ENCODE results near the gene SLMAP. TPM values are rescaled to one million over a fixed set of nuclear protein-coding genes. Genes with fewer than 3 reads are reported as not detected.

Gene SLMAP
- total and polyA plus RNA-seq, 2 experiments from 2014 or later, result 32.1 to 73.0 TPM

DNA sequence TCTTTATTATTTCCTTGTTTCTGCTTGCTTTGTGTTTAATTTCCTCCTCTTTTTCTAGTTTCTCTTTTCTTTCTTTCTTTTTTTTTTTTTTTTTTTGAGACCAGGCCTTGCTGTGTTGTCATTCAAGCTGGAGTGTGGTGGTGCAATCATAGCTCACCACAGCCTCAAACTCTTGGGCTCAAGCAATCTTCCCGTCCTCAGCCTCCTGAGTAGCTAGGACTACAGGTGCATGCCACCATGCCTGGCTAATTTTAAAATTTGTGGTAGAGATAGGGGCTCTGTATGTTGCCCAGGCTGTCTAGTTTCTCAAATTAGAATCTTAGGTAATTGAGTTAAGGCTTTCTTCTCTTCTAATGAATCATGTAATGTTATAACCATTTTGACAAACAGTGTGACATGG, 22.4 kb downstream of the SLMAP start:
- peaks cover 99% of the 10 kb centered on the region for H3K79me2 ChIP-seq (replicated peaks; ENCODE audit: insufficient read depth)
- TF ChIP-seq, protein P1, sequence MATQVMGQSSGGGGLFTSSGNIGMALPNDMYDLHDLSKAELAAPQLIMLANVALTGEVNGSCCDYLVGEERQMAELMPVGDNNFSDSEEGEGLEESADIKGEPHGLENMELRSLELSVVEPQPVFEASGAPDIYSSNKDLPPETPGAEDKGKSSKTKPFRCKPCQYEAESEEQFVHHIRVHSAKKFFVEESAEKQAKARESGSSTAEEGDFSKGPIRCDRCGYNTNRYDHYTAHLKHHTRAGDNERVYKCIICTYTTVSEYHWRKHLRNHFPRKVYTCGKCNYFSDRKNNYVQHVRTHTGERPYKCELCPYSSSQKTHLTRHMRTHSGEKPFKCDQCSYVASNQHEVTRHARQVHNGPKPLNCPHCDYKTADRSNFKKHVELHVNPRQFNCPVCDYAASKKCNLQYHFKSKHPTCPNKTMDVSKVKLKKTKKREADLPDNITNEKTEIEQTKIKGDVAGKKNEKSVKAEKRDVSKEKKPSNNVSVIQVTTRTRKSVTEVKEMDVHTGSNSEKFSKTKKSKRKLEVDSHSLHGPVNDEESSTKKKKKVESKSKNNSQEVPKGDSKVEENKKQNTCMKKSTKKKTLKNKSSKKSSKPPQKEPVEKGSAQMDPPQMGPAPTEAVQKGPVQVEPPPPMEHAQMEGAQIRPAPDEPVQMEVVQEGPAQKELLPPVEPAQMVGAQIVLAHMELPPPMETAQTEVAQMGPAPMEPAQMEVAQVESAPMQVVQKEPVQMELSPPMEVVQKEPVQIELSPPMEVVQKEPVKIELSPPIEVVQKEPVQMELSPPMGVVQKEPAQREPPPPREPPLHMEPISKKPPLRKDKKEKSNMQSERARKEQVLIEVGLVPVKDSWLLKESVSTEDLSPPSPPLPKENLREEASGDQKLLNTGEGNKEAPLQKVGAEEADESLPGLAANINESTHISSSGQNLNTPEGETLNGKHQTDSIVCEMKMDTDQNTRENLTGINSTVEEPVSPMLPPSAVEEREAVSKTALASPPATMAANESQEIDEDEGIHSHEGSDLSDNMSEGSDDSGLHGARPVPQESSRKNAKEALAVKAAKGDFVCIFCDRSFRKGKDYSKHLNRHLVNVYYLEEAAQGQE (IDR thresholded peaks at IDR 0.05; ENCODE audit: unreplicated experiment), result no peak
- TF ChIP-seq ZNF331 (CRISPR knock-in tag; IDR thresholded peaks at IDR 0.05; ENCODE audit: low read depth) (no peak), POLR2AphosphoS5 (IDR thresholded peaks at IDR 0.05; ENCODE audit: low read depth) (no peak), JUNB (IDR thresholded peaks at IDR 0.05; ENCODE audit: unreplicated experiment) (no peak), EZH2phosphoT487 (IDR thresholded peaks at IDR 0.05; ENCODE audit: unreplicated experiment) (no peak), CREB1 (CRISPR knock-in tag; IDR thresholded peaks at IDR 0.05; ENCODE audit: low read depth) (no peak), EZH2 (IDR thresholded peaks at IDR 0.05; ENCODE audit: low read depth, unreplicated experiment) (no peak), STAT1 (IDR thresholded peaks at IDR 0.05; ENCODE audit: unreplicated experiment) (no peak)
- TF ChIP-seq, protein P2, sequence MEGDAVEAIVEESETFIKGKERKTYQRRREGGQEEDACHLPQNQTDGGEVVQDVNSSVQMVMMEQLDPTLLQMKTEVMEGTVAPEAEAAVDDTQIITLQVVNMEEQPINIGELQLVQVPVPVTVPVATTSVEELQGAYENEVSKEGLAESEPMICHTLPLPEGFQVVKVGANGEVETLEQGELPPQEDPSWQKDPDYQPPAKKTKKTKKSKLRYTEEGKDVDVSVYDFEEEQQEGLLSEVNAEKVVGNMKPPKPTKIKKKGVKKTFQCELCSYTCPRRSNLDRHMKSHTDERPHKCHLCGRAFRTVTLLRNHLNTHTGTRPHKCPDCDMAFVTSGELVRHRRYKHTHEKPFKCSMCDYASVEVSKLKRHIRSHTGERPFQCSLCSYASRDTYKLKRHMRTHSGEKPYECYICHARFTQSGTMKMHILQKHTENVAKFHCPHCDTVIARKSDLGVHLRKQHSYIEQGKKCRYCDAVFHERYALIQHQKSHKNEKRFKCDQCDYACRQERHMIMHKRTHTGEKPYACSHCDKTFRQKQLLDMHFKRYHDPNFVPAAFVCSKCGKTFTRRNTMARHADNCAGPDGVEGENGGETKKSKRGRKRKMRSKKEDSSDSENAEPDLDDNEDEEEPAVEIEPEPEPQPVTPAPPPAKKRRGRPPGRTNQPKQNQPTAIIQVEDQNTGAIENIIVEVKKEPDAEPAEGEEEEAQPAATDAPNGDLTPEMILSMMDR (conservative IDR thresholded peaks at IDR 0.05; ENCODE audit: low read depth in 2 of 2), result no peak
- H3K4me3 ChIP-seq, result no peak overlapping the region
- H3K27me3 ChIP-seq (ENCODE audit: insufficient read depth), result no peaks in the 10 kb centered on the region
- H3K4me1 Mint-ChIP-seq, result no peaks in the 10 kb centered on the region
- no peaks in the 10 kb centered on the region for H3K9me3 Mint-ChIP-seq
- H3K36me3 Mint-ChIP-seq (ENCODE audit: low read depth), result no peaks in the 10 kb centered on the region
- DNase-seq (ENCODE audit: low spot score) (no peak), ATAC-seq (no peak)
- H3K4me2 ChIP-seq, result no peak overlapping the region
- peaks cover 36% of the 10 kb centered on the region for H4K20me1 ChIP-seq (replicated peaks; ENCODE audit: insufficient read depth)
- no peaks in the 10 kb centered on the region for H3K9me2 ChIP-seq (ENCODE audit: insufficient read depth)
- H3K27ac Mint-ChIP-seq, result peak overlapping the region; percentile 72
- H3K27ac ChIP-seq (ENCODE audit: low read depth), result no peak overlapping the region
- no peaks in the 10 kb centered on the region for H3K4me1 ChIP-seq (ENCODE audit: insufficient read depth)
- H2AFZ ChIP-seq, result no peak overlapping the region
- H3K4me3 Mint-ChIP-seq, result no peak overlapping the region
- H3F3A ChIP-seq (replicated peaks; ENCODE audit: low read depth), result no peaks in the 10 kb centered on the region
- no peaks in the 10 kb centered on the region for H3K36me3 ChIP-seq (ENCODE audit: insufficient read depth)
- no peaks in the 10 kb centered on the region for H3K27me3 Mint-ChIP-seq (ENCODE audit: insufficient read depth, low read depth, poor library complexity)

DNA sequence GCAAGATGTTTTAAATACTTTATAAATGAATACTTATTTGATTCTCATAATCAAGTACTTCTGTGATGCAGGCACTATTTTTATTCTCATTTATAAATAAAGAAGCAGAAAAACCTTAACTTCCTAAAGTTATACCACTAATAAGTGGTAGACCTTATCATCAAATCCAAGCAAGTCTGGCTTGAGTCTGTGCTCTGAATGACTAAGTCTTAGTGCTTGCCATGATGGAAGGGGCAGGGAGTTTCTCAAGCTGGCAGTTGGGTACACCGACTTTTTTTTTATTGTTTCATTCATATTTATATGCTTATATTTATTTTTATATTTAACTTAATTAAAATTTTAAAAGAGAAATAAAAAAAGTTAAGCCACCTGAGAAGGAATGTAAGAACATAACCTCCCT, 23.6 kb downstream of the SLMAP start:
- no peak for DNase-seq (ENCODE audit: low spot score)
- H3F3A ChIP-seq (replicated peaks; ENCODE audit: low read depth), result no peaks in the 10 kb centered on the region
- H3K4me2 ChIP-seq, result no peak overlapping the region
- Mint-ChIP-seq H3K36me3 (ENCODE audit: low read depth) (no peaks in the 10 kb centered on the region), H3K27ac (no peak overlapping the region), H3K9me3 (no peaks in the 10 kb centered on the region), H3K27me3 (ENCODE audit: insufficient read depth, low read depth, poor library complexity) (no peaks in the 10 kb centered on the region), H3K4me3 (no peak overlapping the region), H3K4me1 (no peaks in the 10 kb centered on the region)
- H3K79me2 ChIP-seq (replicated peaks; ENCODE audit: insufficient read depth), result peaks cover 97% of the 10 kb centered on the region
- H4K20me1 ChIP-seq (replicated peaks; ENCODE audit: insufficient read depth), result peaks cover 45% of the 10 kb centered on the region
- H3K27ac ChIP-seq (ENCODE audit: low read depth), result no peak overlapping the region
- H3K9me2 ChIP-seq (ENCODE audit: insufficient read depth), result no peaks in the 10 kb centered on the region
- H3K27me3 ChIP-seq (ENCODE audit: insufficient read depth), result no peaks in the 10 kb centered on the region
- H2AFZ ChIP-seq, result no peak overlapping the region
- H3K4me3 ChIP-seq, result no peak overlapping the region
- H3K4me1 ChIP-seq (ENCODE audit: insufficient read depth), result no peaks in the 10 kb centered on the region
- H3K36me3 ChIP-seq (ENCODE audit: insufficient read depth), result no peaks in the 10 kb centered on the region
- ATAC-seq, result no peak
- TF ChIP-seq, protein P3, sequence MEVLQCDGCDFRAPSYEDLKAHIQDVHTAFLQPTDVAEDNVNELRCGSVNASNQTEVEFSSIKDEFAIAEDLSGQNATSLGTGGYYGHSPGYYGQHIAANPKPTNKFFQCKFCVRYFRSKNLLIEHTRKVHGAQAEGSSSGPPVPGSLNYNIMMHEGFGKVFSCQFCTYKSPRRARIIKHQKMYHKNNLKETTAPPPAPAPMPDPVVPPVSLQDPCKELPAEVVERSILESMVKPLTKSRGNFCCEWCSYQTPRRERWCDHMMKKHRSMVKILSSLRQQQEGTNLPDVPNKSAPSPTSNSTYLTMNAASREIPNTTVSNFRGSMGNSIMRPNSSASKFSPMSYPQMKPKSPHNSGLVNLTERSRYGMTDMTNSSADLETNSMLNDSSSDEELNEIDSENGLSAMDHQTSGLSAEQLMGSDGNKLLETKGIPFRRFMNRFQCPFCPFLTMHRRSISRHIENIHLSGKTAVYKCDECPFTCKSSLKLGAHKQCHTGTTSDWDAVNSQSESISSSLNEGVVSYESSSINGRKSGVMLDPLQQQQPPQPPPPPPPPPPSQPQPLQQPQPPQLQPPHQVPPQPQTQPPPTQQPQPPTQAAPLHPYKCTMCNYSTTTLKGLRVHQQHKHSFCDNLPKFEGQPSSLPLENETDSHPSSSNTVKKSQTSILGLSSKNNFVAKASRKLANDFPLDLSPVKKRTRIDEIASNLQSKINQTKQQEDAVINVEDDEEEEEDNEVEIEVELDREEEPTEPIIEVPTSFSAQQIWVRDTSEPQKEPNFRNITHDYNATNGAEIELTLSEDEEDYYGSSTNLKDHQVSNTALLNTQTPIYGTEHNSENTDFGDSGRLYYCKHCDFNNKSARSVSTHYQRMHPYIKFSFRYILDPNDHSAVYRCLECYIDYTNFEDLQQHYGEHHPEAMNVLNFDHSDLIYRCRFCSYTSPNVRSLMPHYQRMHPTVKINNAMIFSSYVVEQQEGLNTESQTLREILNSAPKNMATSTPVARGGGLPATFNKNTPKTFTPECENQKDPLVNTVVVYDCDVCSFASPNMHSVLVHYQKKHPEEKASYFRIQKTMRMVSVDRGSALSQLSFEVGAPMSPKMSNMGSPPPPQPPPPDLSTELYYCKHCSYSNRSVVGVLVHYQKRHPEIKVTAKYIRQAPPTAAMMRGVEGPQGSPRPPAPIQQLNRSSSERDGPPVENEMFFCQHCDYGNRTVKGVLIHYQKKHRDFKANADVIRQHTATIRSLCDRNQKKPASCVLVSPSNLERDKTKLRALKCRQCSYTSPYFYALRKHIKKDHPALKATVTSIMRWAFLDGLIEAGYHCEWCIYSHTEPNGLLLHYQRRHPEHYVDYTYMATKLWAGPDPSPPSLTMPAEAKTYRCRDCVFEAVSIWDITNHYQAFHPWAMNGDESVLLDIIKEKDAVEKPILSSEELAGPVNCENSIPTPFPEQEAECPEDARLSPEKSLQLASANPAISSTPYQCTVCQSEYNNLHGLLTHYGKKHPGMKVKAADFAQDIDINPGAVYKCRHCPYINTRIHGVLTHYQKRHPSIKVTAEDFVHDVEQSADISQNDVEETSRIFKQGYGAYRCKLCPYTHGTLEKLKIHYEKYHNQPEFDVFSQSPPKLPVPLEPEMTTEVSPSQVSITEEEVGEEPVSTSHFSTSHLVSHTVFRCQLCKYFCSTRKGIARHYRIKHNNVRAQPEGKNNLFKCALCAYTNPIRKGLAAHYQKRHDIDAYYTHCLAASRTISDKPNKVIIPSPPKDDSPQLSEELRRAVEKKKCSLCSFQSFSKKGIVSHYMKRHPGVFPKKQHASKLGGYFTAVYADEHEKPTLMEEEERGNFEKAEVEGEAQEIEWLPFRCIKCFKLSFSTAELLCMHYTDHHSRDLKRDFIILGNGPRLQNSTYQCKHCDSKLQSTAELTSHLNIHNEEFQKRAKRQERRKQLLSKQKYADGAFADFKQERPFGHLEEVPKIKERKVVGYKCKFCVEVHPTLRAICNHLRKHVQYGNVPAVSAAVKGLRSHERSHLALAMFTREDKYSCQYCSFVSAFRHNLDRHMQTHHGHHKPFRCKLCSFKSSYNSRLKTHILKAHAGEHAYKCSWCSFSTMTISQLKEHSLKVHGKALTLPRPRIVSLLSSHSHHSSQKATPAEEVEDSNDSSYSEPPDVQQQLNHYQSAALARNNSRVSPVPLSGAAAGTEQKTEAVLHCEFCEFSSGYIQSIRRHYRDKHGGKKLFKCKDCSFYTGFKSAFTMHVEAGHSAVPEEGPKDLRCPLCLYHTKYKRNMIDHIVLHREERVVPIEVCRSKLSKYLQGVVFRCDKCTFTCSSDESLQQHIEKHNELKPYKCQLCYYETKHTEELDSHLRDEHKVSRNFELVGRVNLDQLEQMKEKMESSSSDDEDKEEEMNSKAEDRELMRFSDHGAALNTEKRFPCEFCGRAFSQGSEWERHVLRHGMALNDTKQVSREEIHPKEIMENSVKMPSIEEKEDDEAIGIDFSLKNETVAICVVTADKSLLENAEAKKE (CRISPR knock-in tag; IDR thresholded peaks at IDR 0.05), result no peak
- TF ChIP-seq STAT1 (IDR thresholded peaks at IDR 0.05; ENCODE audit: unreplicated experiment), result no peak
